NCI-H2196 (cell line): ENCODE data around the gene TRAF6.
"Not testable (repeated sequence)": the region's sequence is repeated elsewhere in the genome, so short reads cannot be mapped to it uniquely, and the experiment has no call there.

ENCODE experiments used
- DNase-seq: peaks from one replicate; lab custom pipeline; 2025; ENCODE audit not compliant: unreplicated experiment; lab: John Stamatoyannopoulos, UW

TRAF6 gene

GRCh38 chr11:36509694-36510593, at the start of gene TRAF6:
TSS of gene TRAF6 (minus strand) at chr11:36510272. CDS start at chr11:36501515, 8,757 bp downstream.
- DNase-seq, result peak; percentile 88

GRCh38 chr11:36558571-36559413, 48.7 kb upstream of the TRAF6 start:
- DNase-seq, result no peak

DNA sequence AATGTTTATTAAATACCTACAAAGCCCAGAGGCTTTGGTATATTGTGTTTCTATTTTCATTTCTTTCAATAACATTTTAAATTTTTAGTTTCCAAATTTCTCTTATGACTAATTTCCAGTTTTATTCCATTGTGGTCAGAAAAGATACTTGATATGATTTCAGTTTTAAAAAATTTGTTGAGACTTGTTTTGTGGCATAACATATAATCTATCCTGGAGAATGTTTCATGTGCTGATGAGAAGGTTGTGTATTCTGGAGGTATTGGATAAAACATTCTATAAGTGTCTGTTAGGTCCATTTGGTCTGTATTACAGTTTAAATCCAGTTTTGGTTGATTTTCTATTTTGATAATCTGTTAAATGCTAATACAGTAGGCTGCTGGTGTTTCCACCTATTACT, 47.9 kb upstream of the TRAF6 start:
- DNase-seq, result no peak

- DNase-seq, result not testable (repeated sequence)
Observed at GRCh38 chr11:36557390-36557789, 47.3 kb upstream of the TRAF6 start.

- DNase-seq, result no peak
Observed at GRCh38 chr11:36550385-36551115, 40.5 kb upstream of the TRAF6 start.

GRCh38 chr11:36540998-36541397, 30.9 kb upstream of the TRAF6 start:
- peak; percentile 5 for DNase-seq

DNA sequence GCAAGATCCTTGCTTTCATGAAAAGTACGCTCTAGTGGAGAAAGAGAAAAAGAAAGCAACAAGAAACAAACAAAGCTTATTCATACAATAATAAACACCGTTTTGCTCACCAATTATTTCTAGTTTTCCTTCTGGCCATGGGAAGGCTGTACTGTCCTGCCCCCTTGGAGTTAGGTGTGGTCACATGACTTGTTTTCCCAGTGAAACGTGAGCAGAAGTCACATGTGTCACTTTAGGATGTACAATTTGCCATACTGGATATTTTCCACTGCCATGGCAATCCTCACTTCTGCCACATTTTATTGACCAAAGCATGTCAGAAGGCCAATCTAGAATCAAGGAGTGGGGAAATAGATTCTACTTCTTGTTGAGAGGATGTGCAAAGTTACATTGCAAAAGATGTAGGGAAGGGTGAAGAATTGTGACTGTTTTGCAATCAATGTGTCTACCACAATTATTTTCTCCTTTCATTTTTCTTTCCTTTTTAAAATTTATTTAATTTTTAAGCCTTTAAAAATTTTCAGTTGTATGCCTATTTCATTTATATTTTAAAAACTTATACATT, 24.3 kb upstream of the TRAF6 start:
- DNase-seq, result no peak

DNA sequence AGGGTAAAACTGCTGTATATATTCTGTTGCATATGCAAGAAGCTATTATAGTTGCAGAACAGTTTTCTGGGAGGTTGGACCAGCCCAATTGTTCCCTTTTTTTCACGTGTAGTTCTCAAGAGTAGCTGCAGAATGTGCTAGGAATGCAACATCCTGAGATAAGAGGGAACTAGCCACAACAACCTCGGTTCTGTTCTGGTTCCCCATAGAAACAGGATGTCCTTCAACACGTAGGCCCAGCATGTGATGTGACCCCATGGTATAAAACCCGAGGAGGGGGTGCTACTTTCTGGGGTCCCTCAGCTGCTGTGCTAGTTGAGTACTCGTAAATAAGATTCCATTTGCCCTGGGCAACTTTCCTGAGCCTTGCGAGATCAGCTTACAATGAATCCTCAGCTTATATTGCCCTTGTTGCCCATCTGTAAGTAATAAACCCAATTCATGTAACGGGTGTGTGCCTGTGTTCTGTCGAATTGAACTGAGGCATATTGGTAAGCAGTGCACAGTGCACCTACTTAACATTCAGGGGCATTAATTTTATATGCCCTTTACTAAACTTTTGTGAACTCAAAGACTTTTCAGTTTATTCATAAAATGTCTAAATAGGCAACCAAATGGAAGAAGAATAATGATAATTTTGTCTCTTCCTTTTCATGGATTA, 23.0 kb upstream of the TRAF6 start:
- no peak for DNase-seq

DNA sequence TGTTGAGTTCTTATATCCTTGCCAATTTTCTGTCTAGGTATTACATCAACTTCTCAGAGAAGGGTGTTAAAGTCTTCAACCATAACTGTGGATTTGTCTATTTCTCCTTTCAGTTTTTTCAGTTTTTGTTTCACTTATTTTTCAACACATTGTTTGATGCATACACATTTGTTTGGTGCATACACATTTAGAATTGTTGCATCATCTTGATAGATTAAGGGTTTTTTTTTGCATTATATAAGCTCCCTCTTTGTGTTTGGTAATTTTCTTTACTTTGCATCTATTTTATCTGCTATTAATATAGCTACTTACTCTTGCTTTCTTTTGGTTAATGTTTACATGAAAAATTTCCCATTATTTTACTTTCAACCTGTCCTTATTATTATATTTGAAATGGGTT, 20.8 kb upstream of the TRAF6 start:
- no peak for DNase-seq

- DNase-seq, result no peak
Observed at GRCh38 chr11:36513965-36514364, 3.9 kb upstream of the TRAF6 start.

DNA sequence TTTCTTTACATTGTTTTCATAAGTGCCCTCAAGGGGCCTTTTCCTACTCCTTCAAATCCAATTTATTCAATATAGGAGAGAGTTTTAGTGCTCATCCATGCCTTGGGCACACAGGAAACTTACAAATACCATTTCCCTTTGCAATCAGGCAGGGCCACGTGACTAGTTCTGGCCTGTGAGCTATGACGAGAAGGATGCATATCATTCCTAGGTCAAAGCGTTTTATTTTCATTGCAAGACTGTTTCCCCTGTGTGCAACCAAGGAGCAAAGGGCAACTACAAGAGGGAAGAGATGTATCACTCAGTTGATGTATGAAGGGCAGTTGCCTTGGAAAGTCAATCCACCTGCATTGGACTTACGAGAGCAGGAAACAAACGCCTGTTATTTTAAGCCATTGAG, 1.9 kb upstream of the TRAF6 start:
- no peak for DNase-seq

DNA sequence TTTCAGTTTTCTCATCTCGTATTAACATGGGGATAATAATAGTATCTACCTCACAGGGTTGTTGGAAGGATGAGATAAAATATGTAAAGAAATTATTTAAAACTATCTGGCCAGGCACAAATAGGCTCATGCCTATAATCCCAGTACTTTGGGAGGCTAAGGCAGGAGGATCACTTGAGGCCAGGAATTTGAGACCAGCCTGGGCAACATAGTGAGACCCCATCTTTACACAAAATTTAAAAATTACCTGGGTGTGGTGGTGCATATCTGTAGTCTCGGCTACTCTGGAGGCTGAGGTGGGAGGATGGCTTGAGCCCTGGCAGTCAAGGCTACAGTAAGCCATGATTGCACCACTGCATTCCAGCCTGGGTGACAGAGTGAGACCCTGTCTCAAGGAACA, 990 bp upstream of the TRAF6 start:
- not testable (repeated sequence) for DNase-seq

GRCh38 chr11:36510594-36510942, 496 bp upstream of the TRAF6 start:
- no peak for DNase-seq

- DNase-seq, result no peak
Observed at GRCh38 chr11:36509201-36509639, 852 bp downstream of the TRAF6 start.

- no peak for DNase-seq
Observed at GRCh38 chr11:36508743-36509142, 1.3 kb downstream of the TRAF6 start.

GRCh38 chr11:36507824-36508489, 2.1 kb downstream of the TRAF6 start:
- no peak for DNase-seq

DNA sequence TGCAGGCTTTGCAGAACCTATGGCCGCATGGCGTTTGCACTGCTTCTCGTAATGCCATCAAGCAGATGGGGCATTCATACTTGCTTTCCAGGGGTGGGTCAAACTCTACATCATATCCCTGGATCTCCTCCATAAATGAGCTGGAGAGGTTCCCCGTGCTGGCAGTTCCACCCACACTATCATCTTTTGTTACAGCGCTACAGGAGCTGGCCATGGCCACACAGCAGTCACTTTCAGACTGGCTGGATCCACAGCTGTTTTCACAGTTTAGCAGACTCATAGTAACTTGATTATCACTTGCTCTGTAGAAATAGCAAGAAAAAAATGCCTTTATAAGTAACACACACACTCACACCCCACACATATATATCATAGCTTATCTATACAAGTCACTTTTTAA, 8.8 kb downstream of the TRAF6 start:
- no peak for DNase-seq

- DNase-seq, result no peak
Observed at GRCh38 chr11:36500315-36500721, 9.8 kb downstream of the TRAF6 start.

DNA sequence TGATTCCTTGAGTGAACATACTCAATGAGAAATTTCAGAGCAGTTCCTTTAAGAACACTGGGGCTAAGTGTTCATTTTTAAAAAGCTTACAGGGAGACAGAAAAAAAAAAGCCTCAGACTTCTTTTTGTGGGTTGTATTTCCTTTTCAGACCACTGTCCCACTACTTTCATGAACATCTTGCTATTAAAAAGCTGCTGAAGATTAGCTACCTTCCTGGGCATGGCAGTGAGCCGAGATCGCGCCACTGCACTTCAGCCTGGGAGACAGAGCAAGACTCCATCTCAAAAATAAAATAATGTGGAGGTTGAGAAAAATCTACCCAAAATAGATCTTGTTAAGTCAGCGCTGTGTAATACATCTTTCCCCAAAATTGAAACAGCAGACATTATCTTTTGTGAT, 10.8 kb downstream of the TRAF6 start:
- DNase-seq, result no peak

DNA sequence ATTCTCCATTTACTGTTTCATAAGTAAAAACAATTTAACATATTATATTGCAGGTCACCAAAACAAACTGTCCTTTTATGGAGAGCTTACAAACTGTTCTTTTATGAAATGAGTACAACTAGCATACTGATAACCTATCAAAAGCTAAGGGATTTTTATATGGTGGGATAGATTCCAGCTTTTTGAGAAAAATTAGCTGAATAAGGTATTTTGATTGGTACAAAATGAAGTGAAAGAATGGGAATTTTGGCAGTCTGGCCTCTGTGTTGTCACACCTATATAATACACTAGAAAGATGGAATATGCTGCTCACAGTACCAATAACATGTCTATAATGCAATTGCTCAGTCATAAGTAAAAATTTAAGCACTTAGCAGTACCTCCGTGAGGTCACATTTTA, 11.4 kb downstream of the TRAF6 start:
- no peak for DNase-seq
